ENCODE results near the gene SYNGR1. TPM values are rescaled to one million over a fixed set of nuclear protein-coding genes. Genes with fewer than 3 reads are reported as not detected.

The SYNGR1 gene
- total RNA-seq, 3 donors from 2014 or later = 0.43 to 1.4 (median 1.2) TPM

GRCh38 chr22:39364714-39365491, 15.1 kb downstream of the SYNGR1 start:
- H3K9me3 Mint-ChIP-seq = no peaks in the 10 kb centered on the region
- no peak for ATAC-seq
- no peaks in the 10 kb centered on the region for H3K4me1 Mint-ChIP-seq (ENCODE audit: low read depth)
- no peaks in the 10 kb centered on the region for H3K36me3 Mint-ChIP-seq (ENCODE audit: insufficient read depth)
- no peak overlapping the region for H3K4me3 Mint-ChIP-seq
- H3K27me3 Mint-ChIP-seq (ENCODE audit: low read depth) = no peaks in the 10 kb centered on the region
- no peak for DNase-seq

GRCh38 chr22:39365492-39365780, 15.6 kb downstream of the SYNGR1 start:
- ATAC-seq (no peak), DNase-seq (no peak)
- Mint-ChIP-seq H3K27me3 (ENCODE audit: low read depth) (no peaks in the 10 kb centered on the region), H3K4me3 (no peak overlapping the region), H3K9me3 (no peaks in the 10 kb centered on the region), H3K36me3 (ENCODE audit: insufficient read depth) (no peaks in the 10 kb centered on the region), H3K4me1 (ENCODE audit: low read depth) (no peaks in the 10 kb centered on the region)

GRCh38 chr22:39367035-39367434, 17.2 kb downstream of the SYNGR1 start:
- ATAC-seq = no peak
- Mint-ChIP-seq H3K9me3 (no peaks in the 10 kb centered on the region), H3K4me1 (ENCODE audit: low read depth) (no peaks in the 10 kb centered on the region)

GRCh38 chr22:39368461-39368911, 18.7 kb downstream of the SYNGR1 start:
- Mint-ChIP-seq H3K4me1 (ENCODE audit: low read depth) (no peaks in the 10 kb centered on the region), H3K36me3 (ENCODE audit: insufficient read depth) (no peaks in the 10 kb centered on the region), H3K9me3 (no peaks in the 10 kb centered on the region), H3K4me3 (no peak overlapping the region), H3K27me3 (ENCODE audit: low read depth) (no peaks in the 10 kb centered on the region)
- no peak for ATAC-seq
- DNase-seq = no peak

More at GRCh38 chr22:39367035-39367434, 17.2 kb downstream of the SYNGR1 start:
- Mint-ChIP-seq H3K27me3 (ENCODE audit: low read depth) (no peaks in the 10 kb centered on the region), H3K36me3 (ENCODE audit: insufficient read depth) (no peaks in the 10 kb centered on the region), H3K4me3 (no peak overlapping the region)
- no peak for DNase-seq

GRCh38 chr22:39369186-39369585, 19.4 kb downstream of the SYNGR1 start:
- no peak for DNase-seq
- Mint-ChIP-seq H3K4me1 (ENCODE audit: low read depth) (no peaks in the 10 kb centered on the region), H3K9me3 (no peaks in the 10 kb centered on the region), H3K27me3 (ENCODE audit: low read depth) (no peaks in the 10 kb centered on the region), H3K36me3 (ENCODE audit: insufficient read depth) (no peaks in the 10 kb centered on the region), H3K4me3 (no peak overlapping the region)
- ATAC-seq = no peak

- Mint-ChIP-seq H3K4me3 (no peak overlapping the region), H3K36me3 (ENCODE audit: insufficient read depth) (no peaks in the 10 kb centered on the region), H3K9me3 (no peaks in the 10 kb centered on the region), H3K27me3 (ENCODE audit: low read depth) (no peaks in the 10 kb centered on the region), H3K4me1 (ENCODE audit: low read depth) (no peaks in the 10 kb centered on the region)
- DNase-seq (no peak), ATAC-seq (no peak)
Measured at GRCh38 chr22:39369586-39369985, 19.8 kb downstream of the SYNGR1 start.

GRCh38 chr22:39371732-39372131, 21.9 kb downstream of the SYNGR1 start:
- Mint-ChIP-seq H3K27me3 (ENCODE audit: low read depth) (peaks cover 7% of the 10 kb centered on the region), H3K4me3 (no peak overlapping the region), H3K36me3 (ENCODE audit: insufficient read depth) (no peaks in the 10 kb centered on the region), H3K9me3 (no peaks in the 10 kb centered on the region), H3K4me1 (ENCODE audit: low read depth) (no peaks in the 10 kb centered on the region)
- ATAC-seq (no peak), DNase-seq (no peak)

- no peaks in the 10 kb centered on the region for H3K36me3 Mint-ChIP-seq (ENCODE audit: insufficient read depth)
- no peaks in the 10 kb centered on the region for H3K9me3 Mint-ChIP-seq
- ATAC-seq (no peak), DNase-seq (no peak)
- no peak overlapping the region for H3K4me3 Mint-ChIP-seq
- no peaks in the 10 kb centered on the region for H3K4me1 Mint-ChIP-seq (ENCODE audit: low read depth)
- H3K27me3 Mint-ChIP-seq (ENCODE audit: low read depth) = peaks cover 9% of the 10 kb centered on the region
Measured at GRCh38 chr22:39374191-39374590, 24.4 kb downstream of the SYNGR1 start.

- H3K4me3 Mint-ChIP-seq = no peak overlapping the region
- H3K9me3 Mint-ChIP-seq = no peaks in the 10 kb centered on the region
- no peaks in the 10 kb centered on the region for H3K36me3 Mint-ChIP-seq (ENCODE audit: insufficient read depth)
- peaks cover 9% of the 10 kb centered on the region for H3K27me3 Mint-ChIP-seq (ENCODE audit: low read depth)
- no peaks in the 10 kb centered on the region for H3K4me1 Mint-ChIP-seq (ENCODE audit: low read depth)
- DNase-seq (no peak), ATAC-seq (no peak)
Measured at GRCh38 chr22:39374801-39375200, 25.0 kb downstream of the SYNGR1 start.

- H3K4me3 Mint-ChIP-seq = no peak overlapping the region
- ATAC-seq (no peak), DNase-seq (no peak)
- no peaks in the 10 kb centered on the region for H3K36me3 Mint-ChIP-seq (ENCODE audit: insufficient read depth)
- no peaks in the 10 kb centered on the region for H3K4me1 Mint-ChIP-seq (ENCODE audit: low read depth)
- no peaks in the 10 kb centered on the region for H3K9me3 Mint-ChIP-seq
- H3K27me3 Mint-ChIP-seq (ENCODE audit: low read depth) = peaks cover 9% of the 10 kb centered on the region
Measured at GRCh38 chr22:39375646-39376045, 25.9 kb downstream of the SYNGR1 start.

- Mint-ChIP-seq H3K36me3 (ENCODE audit: insufficient read depth) (no peaks in the 10 kb centered on the region), H3K27me3 (ENCODE audit: low read depth) (peaks cover 9% of the 10 kb centered on the region), H3K9me3 (no peaks in the 10 kb centered on the region), H3K4me3 (no peak overlapping the region), H3K4me1 (ENCODE audit: low read depth) (no peaks in the 10 kb centered on the region)
- ATAC-seq (no peak), DNase-seq (no peak)
Measured at GRCh38 chr22:39379756-39380730, 30.3 kb downstream of the SYNGR1 start.

GRCh38 chr22:39381009-39381755, 31.4 kb downstream of the SYNGR1 start:
- Mint-ChIP-seq H3K4me1 (ENCODE audit: low read depth) (no peaks in the 10 kb centered on the region), H3K9me3 (no peaks in the 10 kb centered on the region), H3K4me3 (no peak overlapping the region), H3K27me3 (ENCODE audit: low read depth) (peaks cover 5% of the 10 kb centered on the region), H3K36me3 (ENCODE audit: insufficient read depth) (no peaks in the 10 kb centered on the region)
- DNase-seq (no peak), ATAC-seq (no peak)

GRCh38 chr22:39381930-39382329, 32.1 kb downstream of the SYNGR1 start:
- Mint-ChIP-seq H3K36me3 (ENCODE audit: insufficient read depth) (no peaks in the 10 kb centered on the region), H3K4me1 (ENCODE audit: low read depth) (peaks cover under 1% of the 10 kb centered on the region), H3K9me3 (no peaks in the 10 kb centered on the region), H3K27me3 (ENCODE audit: low read depth) (no peaks in the 10 kb centered on the region), H3K4me3 (no peak overlapping the region)
- DNase-seq (no peak), ATAC-seq (no peak)

- no peak for ATAC-seq
- no peaks in the 10 kb centered on the region for H3K27me3 Mint-ChIP-seq (ENCODE audit: low read depth)
- H3K4me1 Mint-ChIP-seq (ENCODE audit: low read depth) = peaks cover 6% of the 10 kb centered on the region
- no peak overlapping the region for H3K4me3 Mint-ChIP-seq
- H3K36me3 Mint-ChIP-seq (ENCODE audit: insufficient read depth) = no peaks in the 10 kb centered on the region
- no peaks in the 10 kb centered on the region for H3K9me3 Mint-ChIP-seq
- no peak for DNase-seq
Measured at GRCh38 chr22:39382410-39382809, 32.6 kb downstream of the SYNGR1 start.

All from activated T-cell treated with anti-CD3 and anti-CD28 coated beads, Interleukin-2, amount 50 U/mL, for 4 hours (primary cell).